Astrocyte (in vitro differentiated cells and primary cell): ENCODE measurements around the gene CKS1B. TPM values are rescaled to one million over a fixed set of nuclear protein-coding genes. Genes with fewer than 3 reads are reported as not detected.

Source experiments
- DNase-seq: peaks from one replicate; pipeline ENCODE4 v3.0.0-alpha.2; 2010; ENCODE audit warnings: low read depth
- FAIRE-seq: peaks from 2 replicates; lab custom pipeline; 2011; peaks lifted over from hg19 to GRCh38; lab: Jason Lieb, UNC
- H2AFZ ChIP-seq: 2 replicates; pipeline ENCODE4 v1.6.0; 2012; ENCODE audit warnings: low read depth, low read length, inconsistent platforms
- H3K27ac ChIP-seq: 2 replicates; pipeline ENCODE4 v1.5.1; 2011; ENCODE audit warnings: low read depth, low read length, inconsistent platforms
- H3K27me3 ChIP-seq: 2 replicates; pipeline ENCODE4 v1.6.0; 2011; ENCODE audit warnings: low read length, inconsistent platforms; ENCODE audit not compliant: insufficient read depth
- H3K36me3 ChIP-seq: 2 replicates; pipeline ENCODE4 v1.5.1; 2011; ENCODE audit warnings: low read length, inconsistent platforms; ENCODE audit not compliant: insufficient read depth
- H3K4me1 ChIP-seq: 2 replicates; pipeline ENCODE4 v1.5.1; 2011; ENCODE audit warnings: low read length, inconsistent platforms; ENCODE audit not compliant: insufficient read depth
- H3K4me2 ChIP-seq: 2 replicates; pipeline ENCODE4 v1.6.0; 2012; ENCODE audit warnings: low read length, inconsistent platforms
- H3K4me3 ChIP-seq: 2 replicates; pipeline ENCODE4 v1.5.1; 2011; ENCODE audit warnings: low read depth, mild to moderate bottlenecking, low read length, inconsistent platforms; ENCODE audit not compliant: insufficient read depth
- H3K79me2 ChIP-seq: 2 replicates; pipeline ENCODE4 v1.6.0; 2012; ENCODE audit warnings: mild to moderate bottlenecking, low read length, inconsistent platforms; ENCODE audit not compliant: insufficient read depth
- H3K9ac ChIP-seq: 2 replicates; pipeline ENCODE4 v1.6.0; 2012; ENCODE audit warnings: mild to moderate bottlenecking, low read length, inconsistent platforms
- H3K9me3 ChIP-seq: 2 replicates; pipeline ENCODE4 v1.5.1; 2012; ENCODE audit warnings: low read depth, mild to moderate bottlenecking, low read length, inconsistent platforms; ENCODE audit not compliant: insufficient read depth
- H4K20me1 ChIP-seq: 2 replicates; pipeline ENCODE4 v1.6.0; 2012; ENCODE audit warnings: low read length, inconsistent platforms; ENCODE audit not compliant: insufficient read depth
- H3K27ac Mint-ChIP-seq: one replicate; pipeline ENCODE4 v1.8.0; 2021; ENCODE audit warnings: mild to moderate bottlenecking, mixed read lengths; ENCODE audit not compliant: unreplicated experiment
- H3K27me3 Mint-ChIP-seq: one replicate; pipeline ENCODE4 v1.8.0; 2021; ENCODE audit warnings: low read depth, mixed read lengths; ENCODE audit not compliant: unreplicated experiment
- H3K36me3 Mint-ChIP-seq: one replicate; pipeline ENCODE4 v1.8.0; 2021; ENCODE audit warnings: low read depth, mixed read lengths; ENCODE audit not compliant: unreplicated experiment
- H3K4me1 Mint-ChIP-seq: one replicate; pipeline ENCODE4 v1.8.0; 2021; ENCODE audit warnings: low read depth, mixed read lengths; ENCODE audit not compliant: unreplicated experiment
- H3K4me3 Mint-ChIP-seq: one replicate; pipeline ENCODE4 v1.8.0; 2021; ENCODE audit warnings: mild to moderate bottlenecking, moderate library complexity, mixed read lengths; ENCODE audit not compliant: unreplicated experiment
- H3K9me3 Mint-ChIP-seq: one replicate; pipeline ENCODE4 v1.8.0; 2021; ENCODE audit warnings: mild to moderate bottlenecking, mixed read lengths; ENCODE audit not compliant: unreplicated experiment
- CTCF ChIP-seq: IDR thresholded peaks from 2 replicates; pipeline ENCODE4 v1.5.1; 2011; ENCODE audit warnings: low read depth, mild to moderate bottlenecking, inconsistent platforms, low read length, moderate library complexity; ENCODE audit not compliant: insufficient read depth
- EZH2 ChIP-seq: IDR thresholded peaks from 2 replicates; pipeline ENCODE4 v1.6.1; 2012; ENCODE audit warnings: mild to moderate bottlenecking, low read length, inconsistent platforms; ENCODE audit not compliant: insufficient read depth
- total RNA-seq: library from RNA; stranded (reverse); gene quantifications from 2 replicates; pipeline ENCODE4 v1.2.1, GENCODE V29; 2021

CKS1B gene
- total RNA-seq, 1 donor from 2014 or later, result 37.9 TPM

- no peak overlapping the region for H3K4me2 ChIP-seq
- Mint-ChIP-seq H3K27me3 (no peaks in the 10 kb centered on the region), H3K36me3 (peaks cover 11% of the 10 kb centered on the region), H3K27ac (peak overlapping the region; percentile 15), H3K9me3 (no peaks in the 10 kb centered on the region), H3K4me3 (no peak overlapping the region), H3K4me1 (peaks cover 23% of the 10 kb centered on the region)
- no peaks in the 10 kb centered on the region for H3K4me1 ChIP-seq
- H3K4me3 ChIP-seq, result no peak overlapping the region
- H3K27ac ChIP-seq, result no peak overlapping the region
- DNase-seq, result no peak
- no peaks in the 10 kb centered on the region for H3K9me3 ChIP-seq
- TF ChIP-seq EZH2 (no peak), CTCF (no peak)
- no peaks in the 10 kb centered on the region for H3K79me2 ChIP-seq
- H3K27me3 ChIP-seq, result no peaks in the 10 kb centered on the region
- peaks cover 9% of the 10 kb centered on the region for H4K20me1 ChIP-seq
- H3K36me3 ChIP-seq, result no peaks in the 10 kb centered on the region
- no peak overlapping the region for H2AFZ ChIP-seq
- FAIRE-seq, result no peak
- H3K9ac ChIP-seq, result peak overlapping the region; percentile 18
These were observed 29.9 kb upstream of the CKS1B start for GRCh38 chr1:154944401-154945159.

- peaks cover 11% of the 10 kb centered on the region for H3K36me3 Mint-ChIP-seq
- H3K27ac ChIP-seq, result no peak overlapping the region
- no peak for TF ChIP-seq CTCF
- no peak for TF ChIP-seq EZH2
- H3K27ac Mint-ChIP-seq, result no peak overlapping the region
- no peak overlapping the region for H3K4me3 ChIP-seq
- H3K4me1 Mint-ChIP-seq, result peaks cover 23% of the 10 kb centered on the region
- H3K4me1 ChIP-seq, result no peaks in the 10 kb centered on the region
- no peaks in the 10 kb centered on the region for H3K36me3 ChIP-seq
- no peaks in the 10 kb centered on the region for H3K27me3 ChIP-seq
- H3K9ac ChIP-seq, result no peak overlapping the region
- FAIRE-seq, result no peak
- no peak overlapping the region for H2AFZ ChIP-seq
- H3K4me2 ChIP-seq, result no peak overlapping the region
- H3K9me3 Mint-ChIP-seq, result no peaks in the 10 kb centered on the region
- H3K79me2 ChIP-seq, result no peaks in the 10 kb centered on the region
- no peaks in the 10 kb centered on the region for H3K9me3 ChIP-seq
- H4K20me1 ChIP-seq, result peaks cover 11% of the 10 kb centered on the region
- H3K4me3 Mint-ChIP-seq, result no peak overlapping the region
- DNase-seq, result no peak
- no peaks in the 10 kb centered on the region for H3K27me3 Mint-ChIP-seq
These were observed 29.1 kb upstream of the CKS1B start for GRCh38 chr1:154945160-154945961.
